NCI-H748 (cell line): Measurements from ENCODE around the gene ENOX1.

Experiments
- DNase-seq: peaks from one replicate; lab custom pipeline; 2025; ENCODE audit not compliant: unreplicated experiment; lab: John Stamatoyannopoulos, UW

Gene ENOX1

DNA sequence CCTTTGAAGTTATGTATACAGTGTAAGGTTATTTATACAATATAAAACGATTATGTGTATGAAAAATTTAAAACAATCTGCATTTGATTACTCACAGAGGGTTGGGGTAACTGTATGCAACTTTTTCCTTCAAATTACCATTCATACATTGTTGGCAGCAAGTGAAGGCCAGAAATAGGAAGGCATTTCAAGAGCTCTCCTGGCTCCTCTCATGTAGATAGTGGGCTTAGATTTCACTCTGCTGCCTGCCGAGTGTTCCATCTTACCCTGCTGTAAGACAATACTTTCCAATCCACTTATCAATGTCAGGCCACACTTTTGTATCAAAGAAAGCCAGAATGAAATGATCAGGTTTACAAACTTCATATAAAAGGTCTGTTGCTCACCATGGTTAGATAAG lies 518.1 kb downstream of the ENOX1 start:
- DNase-seq = no peak

DNA sequence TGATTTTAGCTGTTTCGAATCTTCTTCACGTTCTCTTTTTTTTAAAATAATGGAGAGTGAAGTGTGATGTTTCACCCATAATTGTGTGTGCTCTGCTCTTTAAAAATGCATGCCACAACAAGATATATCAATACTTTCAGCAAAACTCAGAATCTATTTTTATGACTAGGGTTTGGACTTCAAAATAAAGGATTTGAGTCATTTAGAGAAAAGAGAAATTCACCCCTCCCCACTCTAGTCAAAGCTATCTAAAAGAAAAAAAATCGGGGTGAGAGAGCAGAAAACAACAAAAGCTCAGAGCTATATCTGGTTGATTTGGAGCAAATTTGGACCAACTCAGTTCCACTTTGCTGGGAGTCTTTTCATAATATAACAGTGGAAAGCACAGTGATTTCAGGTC lies 518.9 kb downstream of the ENOX1 start:
- DNase-seq = no peak

GRCh38 chr13:43266936-43267615 lies 519.7 kb downstream of the ENOX1 start:
- no peak for DNase-seq

- DNase-seq = no peak
These were observed 521.7 kb downstream of the ENOX1 start for GRCh38 chr13:43265028-43265427.

DNA sequence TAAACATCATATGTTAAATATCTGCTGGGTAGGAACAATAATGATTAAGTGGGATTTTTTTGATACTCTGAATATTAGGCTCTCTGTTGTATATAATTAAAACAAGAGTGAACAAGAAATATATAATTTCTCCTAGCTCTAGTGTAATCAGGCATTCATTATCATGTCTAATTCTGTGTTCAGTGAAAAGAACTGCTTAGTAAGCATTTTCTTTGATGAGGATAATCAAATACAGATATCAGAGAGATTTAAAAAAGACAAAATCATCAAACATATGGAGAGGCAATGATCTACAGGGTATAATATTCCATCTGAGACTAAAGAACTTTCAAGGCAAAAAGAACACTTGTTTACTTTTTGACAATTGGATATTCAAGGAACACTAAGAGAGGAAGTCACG lies 522.3 kb downstream of the ENOX1 start:
- DNase-seq = no peak

GRCh38 chr13:43263047-43263446 lies 523.7 kb downstream of the ENOX1 start:
- DNase-seq = no peak

DNA sequence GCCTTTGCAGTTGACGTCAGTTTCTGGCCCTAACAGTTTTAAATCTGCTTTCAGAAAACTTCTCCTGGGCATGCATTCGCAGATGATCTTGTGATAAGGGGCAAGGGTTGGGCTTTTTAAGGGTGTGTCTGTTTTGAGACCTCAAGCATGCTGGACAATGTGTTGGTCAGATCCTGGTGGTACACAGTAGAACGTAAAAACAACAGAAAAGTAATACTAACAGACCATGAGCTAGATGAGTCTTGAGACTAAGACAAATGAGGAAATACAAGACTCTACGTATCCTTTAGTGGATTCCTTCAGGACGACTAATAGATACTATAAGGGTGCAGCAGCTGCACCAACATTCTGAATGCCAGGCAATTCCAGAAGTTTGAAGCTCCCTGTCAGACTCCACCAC lies 525.8 kb downstream of the ENOX1 start:
- no peak for DNase-seq

GRCh38 chr13:43258771-43259170 lies 528.0 kb downstream of the ENOX1 start:
- no peak for DNase-seq

DNA sequence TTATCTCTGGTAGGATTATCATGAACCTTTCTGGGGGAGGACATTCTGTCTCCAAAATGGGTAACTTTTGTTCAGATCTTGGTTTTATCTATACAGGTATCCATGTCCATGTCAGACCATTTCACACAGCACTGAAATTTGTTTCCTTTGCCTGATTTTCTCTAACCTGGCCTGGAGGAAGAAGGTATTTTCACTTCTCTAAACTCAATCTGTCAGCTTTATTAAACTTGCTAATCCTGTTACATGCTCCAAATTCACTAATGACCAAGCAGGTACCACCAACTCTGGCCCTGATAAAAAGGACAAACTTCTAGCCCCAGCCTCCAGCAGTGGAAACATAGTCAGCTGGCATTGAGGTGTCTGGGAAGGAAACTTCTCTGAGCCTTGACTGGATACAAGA lies 529.0 kb downstream of the ENOX1 start:
- no peak for DNase-seq

GRCh38 chr13:43251961-43252360 lies 534.8 kb downstream of the ENOX1 start:
- DNase-seq = no peak

DNA sequence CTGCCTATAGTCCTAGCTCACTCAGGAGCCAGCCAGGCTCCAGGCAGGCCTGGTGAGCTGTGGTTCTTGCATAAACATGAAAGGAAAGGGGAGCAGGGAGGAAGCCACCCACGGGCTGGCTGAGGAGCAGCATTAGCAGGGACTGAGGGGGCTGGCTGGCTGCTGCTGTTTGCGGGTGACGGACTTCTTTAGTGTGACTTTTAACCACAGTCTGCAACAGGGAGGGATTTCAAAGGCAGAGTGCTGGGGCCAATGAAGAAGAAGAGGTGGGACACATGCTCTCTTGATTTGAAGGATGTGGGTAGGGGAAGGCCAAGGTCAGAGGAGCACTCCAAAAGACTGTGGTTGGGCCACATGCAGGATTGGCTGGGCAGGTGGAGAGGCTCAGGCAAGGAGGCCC lies 540.4 kb downstream of the ENOX1 start:
- DNase-seq = no peak

DNA sequence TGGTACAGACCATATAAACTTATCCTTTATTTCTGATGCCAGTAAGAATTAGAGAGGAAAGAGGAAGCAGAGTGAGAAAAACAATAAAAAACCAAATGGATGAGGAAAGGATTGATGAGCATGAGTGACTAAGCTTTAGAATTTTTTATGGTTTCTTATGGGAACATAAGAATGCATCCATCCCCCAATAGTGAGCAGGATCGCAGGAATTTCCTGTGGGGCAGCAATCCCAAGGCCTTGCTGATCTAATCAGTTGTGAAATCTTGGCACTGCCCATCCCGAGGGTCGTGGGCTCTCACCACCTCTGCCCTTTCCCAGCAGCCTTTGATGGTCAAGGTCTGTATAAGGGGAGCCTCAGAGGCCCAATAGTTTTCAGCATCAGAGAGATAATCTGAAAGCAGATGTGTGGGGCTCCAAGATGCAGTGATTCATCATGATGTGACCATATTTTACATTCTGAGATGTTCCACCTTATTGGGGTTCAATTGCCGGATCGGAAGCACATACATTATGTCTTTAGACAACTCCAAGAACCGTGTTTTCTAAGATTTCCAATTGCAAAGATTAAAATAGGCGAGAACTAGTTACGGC lies 541.3 kb downstream of the ENOX1 start:
- DNase-seq = no peak

DNA sequence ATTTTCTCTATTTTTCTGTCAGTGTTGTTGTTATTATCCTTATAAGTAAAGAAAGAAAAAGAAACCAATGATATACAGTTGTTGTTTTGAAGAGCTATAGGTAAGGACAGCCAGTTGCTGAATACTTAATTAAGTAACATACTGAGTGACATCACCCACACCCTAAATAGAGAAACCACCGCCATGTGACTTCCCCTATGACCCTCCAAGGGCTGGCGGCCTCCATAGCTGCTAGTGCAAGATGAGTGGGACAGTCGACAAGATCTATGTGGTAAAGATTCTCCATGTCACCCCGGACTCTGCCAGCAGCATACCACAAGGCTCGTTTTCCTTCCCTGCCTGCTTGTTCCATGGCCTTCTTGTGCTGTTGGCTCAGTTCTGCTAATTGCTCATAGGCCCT lies 542.3 kb downstream of the ENOX1 start:
- DNase-seq = no peak

GRCh38 chr13:43243711-43244110 lies 543.1 kb downstream of the ENOX1 start:
- DNase-seq = no peak

- peak; percentile 39 for DNase-seq
These were observed 544.7 kb downstream of the ENOX1 start for GRCh38 chr13:43242040-43242439.

DNA sequence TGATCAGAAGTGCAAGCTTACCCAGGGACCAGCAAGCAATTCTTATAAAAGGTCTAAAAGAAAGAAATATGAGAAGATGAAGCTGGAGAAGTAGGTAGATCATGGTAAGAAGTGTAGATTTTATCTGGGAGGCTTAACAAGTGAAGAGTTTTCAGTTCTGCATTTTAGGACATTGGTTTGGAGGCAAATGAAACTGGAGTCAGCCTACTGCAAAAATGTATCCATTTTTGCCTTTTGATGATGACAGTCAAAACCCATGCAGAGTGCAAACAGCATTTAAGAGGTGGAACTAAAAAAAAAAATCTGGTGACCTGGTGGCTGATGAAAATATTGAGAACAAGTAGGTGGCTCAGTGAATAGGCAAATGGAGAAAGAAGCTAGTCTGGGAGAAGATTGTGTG lies 546.5 kb downstream of the ENOX1 start:
- no peak for DNase-seq

GRCh38 chr13:43239275-43239840 lies 547.4 kb downstream of the ENOX1 start:
- DNase-seq = no peak

GRCh38 chr13:43238341-43239083 lies 548.3 kb downstream of the ENOX1 start:
- DNase-seq = no peak

DNA sequence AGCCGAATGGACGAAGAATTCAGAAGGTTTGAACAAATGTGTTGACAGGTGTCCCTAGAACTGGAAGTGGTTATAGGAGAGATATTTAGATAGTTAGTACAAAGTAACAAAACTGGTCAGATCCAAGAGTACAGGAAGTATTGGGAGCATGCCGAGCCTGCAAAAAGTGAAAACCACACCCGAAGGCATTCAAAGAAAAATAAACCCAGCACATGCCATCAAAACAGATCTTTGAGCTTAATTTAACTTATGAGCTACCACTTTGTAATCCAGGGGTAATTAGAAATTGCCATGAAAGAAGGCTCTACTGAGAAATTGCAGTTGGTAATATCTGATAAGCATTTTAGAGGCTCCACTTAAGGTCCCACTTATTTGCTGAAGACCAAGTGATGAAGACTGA lies 549.2 kb downstream of the ENOX1 start:
- DNase-seq = no peak

GRCh38 chr13:43235028-43235427 lies 551.7 kb downstream of the ENOX1 start:
- no peak for DNase-seq

GRCh38 chr13:43232873-43233265 lies 553.9 kb downstream of the ENOX1 start:
- DNase-seq = no peak
